ENCODE measurements around the gene ARL16. TPM values are rescaled to one million over a fixed set of nuclear protein-coding genes. Genes with fewer than 3 reads are reported as not detected.
A peak's percentile ranks its signal among the peaks of the same experiment; 100 is the strongest.

The ARL16 gene
- total RNA-seq, 1 experiment from 2014 or later: 47.5 TPM

GRCh38 chr17:81666092-81666341 lies 17.6 kb downstream of the ARL16 start (continued):
- TF ChIP-seq, protein P1, sequence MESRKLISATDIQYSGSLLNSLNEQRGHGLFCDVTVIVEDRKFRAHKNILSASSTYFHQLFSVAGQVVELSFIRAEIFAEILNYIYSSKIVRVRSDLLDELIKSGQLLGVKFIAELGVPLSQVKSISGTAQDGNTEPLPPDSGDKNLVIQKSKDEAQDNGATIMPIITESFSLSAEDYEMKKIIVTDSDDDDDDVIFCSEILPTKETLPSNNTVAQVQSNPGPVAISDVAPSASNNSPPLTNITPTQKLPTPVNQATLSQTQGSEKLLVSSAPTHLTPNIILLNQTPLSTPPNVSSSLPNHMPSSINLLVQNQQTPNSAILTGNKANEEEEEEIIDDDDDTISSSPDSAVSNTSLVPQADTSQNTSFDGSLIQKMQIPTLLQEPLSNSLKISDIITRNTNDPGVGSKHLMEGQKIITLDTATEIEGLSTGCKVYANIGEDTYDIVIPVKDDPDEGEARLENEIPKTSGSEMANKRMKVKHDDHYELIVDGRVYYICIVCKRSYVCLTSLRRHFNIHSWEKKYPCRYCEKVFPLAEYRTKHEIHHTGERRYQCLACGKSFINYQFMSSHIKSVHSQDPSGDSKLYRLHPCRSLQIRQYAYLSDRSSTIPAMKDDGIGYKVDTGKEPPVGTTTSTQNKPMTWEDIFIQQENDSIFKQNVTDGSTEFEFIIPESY (IDR thresholded peaks at IDR 0.05; ENCODE audit: extremely low read depth, insufficient replicate concordance, low read length): no peak
- no peak for TF ChIP-seq EGR1 (IDR thresholded peaks at IDR 0.05; ENCODE audit: low read depth)
- TF ChIP-seq ZFX (IDR thresholded peaks at IDR 0.05): no peak
- TF ChIP-seq JUND (IDR thresholded peaks at IDR 0.05): no peak
- no peak for TF ChIP-seq ZNF274 (IDR thresholded peaks at IDR 0.05; ENCODE audit: low read depth, low read length)
- TF ChIP-seq EZH2 (IDR thresholded peaks at IDR 0.05): no peak
- TF ChIP-seq, protein P2, sequence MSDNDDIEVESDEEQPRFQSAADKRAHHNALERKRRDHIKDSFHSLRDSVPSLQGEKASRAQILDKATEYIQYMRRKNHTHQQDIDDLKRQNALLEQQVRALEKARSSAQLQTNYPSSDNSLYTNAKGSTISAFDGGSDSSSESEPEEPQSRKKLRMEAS (IDR thresholded peaks at IDR 0.05): no peak

- peak overlapping the region; percentile 86 for H3K27ac ChIP-seq (ENCODE audit: low read depth, low read length)
- no peak overlapping the region for H2AFZ ChIP-seq (ENCODE audit: low read depth, low read length, poor library complexity, severe bottlenecking)
- peaks cover 3% of the 10 kb centered on the region; the same call in 1 of the 2 replicates for H4K20me1 ChIP-seq (ENCODE audit: insufficient read depth)
- H3K4me1 ChIP-seq (ENCODE audit: control insufficient read depth in 1 of 2, insufficient read depth in 2 of 2, low read length in 2 of 2): peaks cover 40 to 48% of the 10 kb centered on the region in 2 experiments
- H3K9me3 ChIP-seq (ENCODE audit: control insufficient read depth in 1 of 2, insufficient read depth in 1 of 2, low read depth in 1 of 2, low read length in 2 of 2): no peaks in the 10 kb centered on the region
- H3K4me2 ChIP-seq (ENCODE audit: low read length): peak overlapping the region; percentile 89
- no peaks in the 10 kb centered on the region for H3K27me3 ChIP-seq (ENCODE audit: insufficient read depth, low read length)
- CTCF ChIA-PET: no interaction called here
- peak overlapping the region; percentile 78 to 84 for H3K4me3 ChIP-seq (replicated peaks in 1 of 2; ENCODE audit: low read depth in 1 of 2, low read length in 2 of 2)
- no TSS peak for BruUV-seq (replicated peaks)
- TF ChIP-seq, protein P2 (IDR thresholded peaks at IDR 0.05): peak; percentile 100
- TF ChIP-seq ZFX (IDR thresholded peaks at IDR 0.05): 0 out of 2 replicates have a peak, but pooled peaks have one; percentile 51
- peak; percentile 28 for TF ChIP-seq POLR2AphosphoS5 (IDR thresholded peaks at IDR 0.05; ENCODE audit: low read depth, low read length)
- peak; percentile 95 for TF ChIP-seq CBX3 (IDR thresholded peaks at IDR 0.05; ENCODE audit: low read depth)
- TF ChIP-seq SIN3A (IDR thresholded peaks at IDR 0.05; ENCODE audit: low read depth): peak; percentile 46; the same call in 1 of the 2 replicates
- TF ChIP-seq ELF1 (IDR thresholded peaks at IDR 0.05; ENCODE audit: borderline replicate concordance, low read depth): no peak
- TF ChIP-seq, protein P3, sequence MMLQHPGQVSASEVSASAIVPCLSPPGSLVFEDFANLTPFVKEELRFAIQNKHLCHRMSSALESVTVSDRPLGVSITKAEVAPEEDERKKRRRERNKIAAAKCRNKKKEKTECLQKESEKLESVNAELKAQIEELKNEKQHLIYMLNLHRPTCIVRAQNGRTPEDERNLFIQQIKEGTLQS (IDR thresholded peaks at IDR 0.05): no peak
- no peak for TF ChIP-seq TCF7L2 (IDR thresholded peaks at IDR 0.05; ENCODE audit: borderline replicate concordance, extremely low read depth, insufficient read depth, insufficient read length)
- no peak for TF ChIP-seq ZNF274 (IDR thresholded peaks at IDR 0.05; ENCODE audit: low read depth, low read length)
- TF ChIP-seq YY1 (IDR thresholded peaks at IDR 0.05; ENCODE audit: extremely low read depth, insufficient replicate concordance, low read depth, low read length): peak; percentile 88
- TF ChIP-seq POLR2A (IDR thresholded peaks at IDR 0.05; ENCODE audit: borderline replicate concordance, extremely low read depth, insufficient read depth, insufficient read length): peak; percentile 48
- ATAC-seq (peak; percentile 41), DNase-seq (ENCODE audit: low read depth, low spot score) (no peak)
- intact Hi-C loops (cut with micrococcal nuclease): no loop called here
- POLR2A ChIA-PET: interaction anchor here (0.5 to 2.7 kb wide), 5 partner anchors 10 to 358 kb away, joined by 3 to 9 read pairs (median 5); partner anchors contain the start of genes ARL16, CENPX, HGS and LRRC45
- no peaks in the 10 kb centered on the region for H3K9me2 ChIP-seq (ENCODE audit: insufficient read depth)
- H3K9ac ChIP-seq (ENCODE audit: low read length): peak overlapping the region; percentile 97
- RAD21 ChIA-PET (ENCODE audit: low non-redundant PET in 1 of 2, low total read pairs in 2 of 2, uncharacterized antibody in 2 of 2, unreplicated experiment in 2 of 2): no interaction called here
- peaks cover 56% of the 10 kb centered on the region for H3K79me2 ChIP-seq (ENCODE audit: insufficient read depth, low read length)
- H3K36me3 ChIP-seq (ENCODE audit: control insufficient read depth in 1 of 2, insufficient read depth in 2 of 2, low read length in 2 of 2): peaks cover 17 to 33% of the 10 kb centered on the region in 2 experiments
These were observed 18.1 kb downstream of the ARL16 start for GRCh38 chr17:81665205-81666091.
